ENCODE results near the gene ZBTB4.

ZBTB4 gene

DNA sequence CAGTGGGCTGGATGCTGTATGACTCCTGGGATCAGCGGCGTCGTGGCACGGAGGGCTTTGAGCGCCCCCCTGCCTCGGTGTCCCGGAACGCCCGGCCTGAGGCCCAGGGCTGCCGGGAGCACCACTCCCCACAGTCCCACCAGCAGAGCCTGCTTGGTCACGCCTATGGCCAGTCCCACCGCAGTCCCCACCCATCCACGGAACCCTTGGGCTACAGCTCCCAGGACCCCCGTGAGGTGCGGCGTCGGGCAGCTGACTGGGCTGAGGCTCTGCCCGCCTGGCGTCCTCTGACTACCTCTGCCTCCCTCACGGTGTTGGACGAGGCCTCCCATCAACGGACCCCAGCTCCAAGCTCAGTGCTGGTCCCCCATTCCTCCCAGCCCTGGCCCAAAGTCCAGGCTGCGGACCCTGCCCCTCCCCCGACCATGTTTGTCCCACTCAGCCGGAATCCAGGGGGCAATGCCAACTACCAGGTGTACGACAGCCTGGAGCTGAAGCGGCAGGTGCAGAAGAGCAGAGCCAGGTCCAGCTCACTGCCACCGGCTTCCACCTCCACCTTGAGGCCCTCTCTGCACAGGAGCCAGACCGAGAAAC lies 52.4 kb downstream of the ZBTB4 start:
- no peak overlapping the region for H3K4me2 ChIP-seq (ENCODE audit: low read length)
- no peaks in the 10 kb centered on the region for H3K36me3 ChIP-seq (replicated peaks; ENCODE audit: low read depth, low read length)
- no peak overlapping the region for H3K27ac ChIP-seq (ENCODE audit: low read length)
- H3K9me3 ChIP-seq (ENCODE audit: insufficient read depth, low read length), result no peaks in the 10 kb centered on the region
- H3K4me1 ChIP-seq (ENCODE audit: low read length), result no peaks in the 10 kb centered on the region
- TF ChIP-seq, protein P1, sequence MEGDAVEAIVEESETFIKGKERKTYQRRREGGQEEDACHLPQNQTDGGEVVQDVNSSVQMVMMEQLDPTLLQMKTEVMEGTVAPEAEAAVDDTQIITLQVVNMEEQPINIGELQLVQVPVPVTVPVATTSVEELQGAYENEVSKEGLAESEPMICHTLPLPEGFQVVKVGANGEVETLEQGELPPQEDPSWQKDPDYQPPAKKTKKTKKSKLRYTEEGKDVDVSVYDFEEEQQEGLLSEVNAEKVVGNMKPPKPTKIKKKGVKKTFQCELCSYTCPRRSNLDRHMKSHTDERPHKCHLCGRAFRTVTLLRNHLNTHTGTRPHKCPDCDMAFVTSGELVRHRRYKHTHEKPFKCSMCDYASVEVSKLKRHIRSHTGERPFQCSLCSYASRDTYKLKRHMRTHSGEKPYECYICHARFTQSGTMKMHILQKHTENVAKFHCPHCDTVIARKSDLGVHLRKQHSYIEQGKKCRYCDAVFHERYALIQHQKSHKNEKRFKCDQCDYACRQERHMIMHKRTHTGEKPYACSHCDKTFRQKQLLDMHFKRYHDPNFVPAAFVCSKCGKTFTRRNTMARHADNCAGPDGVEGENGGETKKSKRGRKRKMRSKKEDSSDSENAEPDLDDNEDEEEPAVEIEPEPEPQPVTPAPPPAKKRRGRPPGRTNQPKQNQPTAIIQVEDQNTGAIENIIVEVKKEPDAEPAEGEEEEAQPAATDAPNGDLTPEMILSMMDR (IDR thresholded peaks at IDR 0.05; ENCODE audit: low read depth, low read length), result no peak
- no peak for TF ChIP-seq EZH2phosphoT487 (IDR thresholded peaks at IDR 0.05; ENCODE audit: low read depth)
- H3K79me2 ChIP-seq (ENCODE audit: low read length), result no peaks in the 10 kb centered on the region
- no peak overlapping the region for H3K9ac ChIP-seq (ENCODE audit: low read length)
- no peaks in the 10 kb centered on the region for H3K27me3 ChIP-seq (ENCODE audit: low read depth, low read length)
- H2AFZ ChIP-seq (ENCODE audit: low read depth, low read length), result no peak overlapping the region
- no peak overlapping the region for H3K4me3 ChIP-seq (ENCODE audit: low read length)
- H4K20me1 ChIP-seq (ENCODE audit: insufficient read depth, low read length), result no peaks in the 10 kb centered on the region

- no peaks in the 10 kb centered on the region for H3K4me1 ChIP-seq (ENCODE audit: low read length)
- no peak overlapping the region for H3K9ac ChIP-seq (ENCODE audit: low read length)
- no peaks in the 10 kb centered on the region for H3K79me2 ChIP-seq (ENCODE audit: low read length)
- TF ChIP-seq, protein P1 (IDR thresholded peaks at IDR 0.05; ENCODE audit: low read depth, low read length), result no peak
- TF ChIP-seq EZH2phosphoT487 (IDR thresholded peaks at IDR 0.05; ENCODE audit: low read depth), result no peak
- no peaks in the 10 kb centered on the region for H3K36me3 ChIP-seq (replicated peaks; ENCODE audit: low read depth, low read length)
- H3K4me3 ChIP-seq (ENCODE audit: low read length), result no peak overlapping the region
- no peak overlapping the region for H2AFZ ChIP-seq (ENCODE audit: low read depth, low read length)
- H4K20me1 ChIP-seq (ENCODE audit: insufficient read depth, low read length), result no peaks in the 10 kb centered on the region
- no peaks in the 10 kb centered on the region for H3K9me3 ChIP-seq (ENCODE audit: insufficient read depth, low read length)
- no peaks in the 10 kb centered on the region for H3K27me3 ChIP-seq (ENCODE audit: low read depth, low read length)
- no peak overlapping the region for H3K4me2 ChIP-seq (ENCODE audit: low read length)
- H3K27ac ChIP-seq (ENCODE audit: low read length), result no peak overlapping the region
These were observed 53.1 kb downstream of the ZBTB4 start for GRCh38 chr17:7426203-7426863.

GRCh38 chr17:7425756-7426155 lies 53.7 kb downstream of the ZBTB4 start:
- H2AFZ ChIP-seq (ENCODE audit: low read depth, low read length), result no peak overlapping the region
- no peaks in the 10 kb centered on the region for H3K79me2 ChIP-seq (ENCODE audit: low read length)
- no peaks in the 10 kb centered on the region for H3K27me3 ChIP-seq (ENCODE audit: low read depth, low read length)
- TF ChIP-seq EZH2phosphoT487 (IDR thresholded peaks at IDR 0.05; ENCODE audit: low read depth), result no peak
- TF ChIP-seq, protein P1 (IDR thresholded peaks at IDR 0.05; ENCODE audit: low read depth, low read length), result no peak
- H3K4me1 ChIP-seq (ENCODE audit: low read length), result no peaks in the 10 kb centered on the region
- no peaks in the 10 kb centered on the region for H4K20me1 ChIP-seq (ENCODE audit: insufficient read depth, low read length)
- no peak overlapping the region for H3K27ac ChIP-seq (ENCODE audit: low read length)
- H3K9ac ChIP-seq (ENCODE audit: low read length), result no peak overlapping the region
- no peaks in the 10 kb centered on the region for H3K36me3 ChIP-seq (replicated peaks; ENCODE audit: low read depth, low read length)
- H3K9me3 ChIP-seq (ENCODE audit: insufficient read depth, low read length), result no peaks in the 10 kb centered on the region
- H3K4me2 ChIP-seq (ENCODE audit: low read length), result no peak overlapping the region
- no peak overlapping the region for H3K4me3 ChIP-seq (ENCODE audit: low read length)

DNA sequence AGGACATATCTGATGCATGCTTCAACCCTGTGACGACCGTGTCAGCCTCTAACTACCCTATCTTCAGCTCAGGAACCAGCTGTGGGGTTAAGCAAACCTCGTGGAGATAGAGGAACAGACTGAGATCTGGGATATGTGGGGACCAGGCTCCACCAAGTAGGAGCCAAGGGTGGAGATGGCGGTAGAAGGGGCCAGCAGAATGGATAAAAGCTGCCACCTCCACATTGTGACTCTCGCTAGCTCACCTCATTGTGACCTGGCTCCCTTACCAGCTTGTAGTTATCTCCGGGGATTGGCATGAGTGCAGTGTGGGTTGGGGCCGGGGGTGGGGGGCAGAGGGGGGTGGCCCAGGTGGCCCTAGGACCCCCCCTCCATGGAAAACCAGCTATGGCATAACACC lies 54.1 kb downstream of the ZBTB4 start, which contains the start of gene SPEM2:
TSS of gene SPEM2 (plus strand) at position 301 of the 400 bp plus-strand sequence. CDS start at position 374, 73 bp downstream.
- Histone ChIP-seq H3K9ac (ENCODE audit: low read length) (no peak within 1 kb of the TSS), H2AFZ (ENCODE audit: low read depth, low read length) (no peak within 1 kb of the TSS), H3K9me3 (ENCODE audit: insufficient read depth, low read length) (no peaks in the 10 kb centered on the region), H3K27me3 (ENCODE audit: low read depth, low read length) (no peaks in the 10 kb centered on the region), H3K79me2 (ENCODE audit: low read length) (no peaks in the 10 kb centered on the region), H3K4me3 (ENCODE audit: low read length) (no peak within 1 kb of the TSS), H3K27ac (ENCODE audit: low read length) (no peak within 1 kb of the TSS), H4K20me1 (ENCODE audit: insufficient read depth, low read length) (no peaks in the 10 kb centered on the region), H3K4me2 (ENCODE audit: low read length) (no peak within 1 kb of the TSS), H3K36me3 (replicated peaks; ENCODE audit: low read depth, low read length) (no peaks in the 10 kb centered on the region), H3K4me1 (ENCODE audit: low read length) (no peaks in the 10 kb centered on the region)
- no peak for TF ChIP-seq EZH2phosphoT487 (IDR thresholded peaks at IDR 0.05; ENCODE audit: low read depth)
- TF ChIP-seq, protein P1 (IDR thresholded peaks at IDR 0.05; ENCODE audit: low read depth, low read length), result no peak
